GM15510 (cell line): ENCODE measurements around the gene ASCC3.

Experiments
- POLR2A ChIP-seq: IDR thresholded peaks from 3 replicates; pipeline ENCODE4 v1.6.1; 2011; ENCODE audit warnings: borderline replicate concordance; ENCODE audit not compliant: insufficient read length; ENCODE audit errors: extremely low read depth

The ASCC3 gene

GRCh38 chr6:100506651-100507050, 374.5 kb downstream of the ASCC3 start:
- TF ChIP-seq POLR2A, result no peak

DNA sequence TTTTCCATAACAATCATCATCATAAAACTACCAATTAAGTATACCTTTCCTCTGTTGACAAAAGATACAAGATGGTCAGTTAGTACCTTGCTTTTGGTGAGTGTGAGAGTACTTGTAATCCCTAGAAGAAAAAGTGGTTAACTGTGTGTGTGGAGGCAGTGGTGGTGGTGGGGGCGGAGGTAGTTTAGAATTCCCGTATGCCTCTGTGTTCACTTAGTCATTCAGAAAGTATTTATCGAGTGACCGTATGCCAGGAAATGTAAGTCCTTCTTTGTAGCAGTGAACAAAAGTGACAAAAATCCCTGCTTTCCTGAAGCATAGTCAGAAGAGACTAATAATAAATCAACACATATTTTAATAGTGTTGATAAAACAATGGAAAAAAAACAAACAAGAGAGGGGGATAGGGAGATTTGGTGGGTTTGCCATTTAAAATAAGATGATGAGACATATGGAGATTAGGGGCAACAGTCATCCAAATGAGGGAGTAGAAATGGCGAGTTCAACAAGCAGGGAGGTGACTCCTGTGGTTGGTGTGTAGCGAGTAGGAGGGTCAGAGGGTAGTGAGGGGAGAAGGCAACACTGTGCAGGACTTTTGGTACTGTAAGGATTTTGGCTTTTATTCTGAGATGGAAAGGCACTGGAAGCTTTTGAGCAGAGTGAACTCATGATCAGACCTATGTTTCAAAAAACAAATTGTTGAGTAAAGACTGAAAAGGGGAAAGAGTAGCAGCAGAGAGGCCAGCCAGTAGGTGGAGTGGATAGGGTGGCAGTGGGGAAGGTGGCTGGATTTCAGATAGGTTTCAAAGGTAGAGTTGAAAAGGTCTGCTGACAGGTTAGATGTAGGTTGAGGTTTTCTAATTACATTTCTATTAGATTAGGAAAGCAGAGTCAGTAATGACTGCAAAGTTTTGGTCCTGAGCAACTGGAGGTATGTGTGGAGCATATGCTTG, 376.1 kb downstream of the ASCC3 start:
- TF ChIP-seq POLR2A, result no peak

GRCh38 chr6:100503043-100503705, 378.0 kb downstream of the ASCC3 start:
- no peak for TF ChIP-seq POLR2A

DNA sequence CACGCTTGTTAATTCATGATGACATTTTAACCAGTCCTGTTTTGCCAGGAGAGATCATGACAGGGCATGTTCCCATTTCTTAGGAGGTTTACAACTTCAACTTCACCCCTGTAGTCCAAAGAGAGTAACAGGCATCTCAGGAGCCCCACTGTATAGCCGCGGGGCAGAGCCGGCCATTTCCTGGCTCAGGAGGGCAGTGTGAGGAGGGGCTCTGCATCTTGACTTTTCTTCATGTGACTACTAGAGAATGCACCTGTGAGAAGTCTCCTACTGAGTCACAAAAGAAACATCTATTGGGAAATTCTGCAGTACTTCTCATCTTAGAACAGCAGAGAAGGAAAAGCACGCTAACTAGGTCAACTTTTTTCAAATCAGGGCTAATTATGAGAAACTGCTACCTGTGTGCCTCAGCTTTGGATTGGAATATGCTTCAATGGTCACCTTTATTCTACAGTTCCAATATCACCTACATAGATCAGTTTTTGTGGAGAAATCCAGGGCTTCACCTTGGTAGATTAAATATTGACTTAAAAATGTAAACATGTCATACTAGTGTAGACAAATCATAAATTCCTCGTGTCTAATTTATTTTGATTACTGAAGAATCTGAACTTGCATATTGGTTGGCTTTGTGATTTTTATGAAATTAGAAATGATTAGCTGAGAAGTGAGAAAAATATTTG, 387.8 kb downstream of the ASCC3 start:
- TF ChIP-seq POLR2A, result no peak

- TF ChIP-seq POLR2A, result no peak
Measured at GRCh38 chr6:100491952-100492670, 389.0 kb downstream of the ASCC3 start.

DNA sequence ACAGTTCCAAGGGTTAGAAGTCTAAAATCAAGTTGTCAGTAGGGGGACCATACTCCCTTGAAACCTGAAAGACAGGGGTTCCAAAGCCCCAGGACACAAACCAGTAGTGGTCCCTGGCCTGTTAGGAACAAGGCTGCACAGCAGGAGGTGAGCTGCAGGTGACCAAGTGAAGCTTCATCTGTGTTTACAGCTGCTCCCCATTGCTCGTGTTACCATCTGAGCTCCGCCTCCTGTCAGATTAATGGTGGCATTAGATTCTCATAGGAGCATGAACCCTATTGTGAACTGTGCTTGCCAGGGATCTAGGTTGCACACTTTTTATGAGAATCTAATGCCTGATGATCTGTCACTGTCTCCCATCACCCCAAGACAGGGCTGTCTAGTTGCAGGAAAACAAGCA, 391.1 kb downstream of the ASCC3 start:
- no peak for TF ChIP-seq POLR2A

DNA sequence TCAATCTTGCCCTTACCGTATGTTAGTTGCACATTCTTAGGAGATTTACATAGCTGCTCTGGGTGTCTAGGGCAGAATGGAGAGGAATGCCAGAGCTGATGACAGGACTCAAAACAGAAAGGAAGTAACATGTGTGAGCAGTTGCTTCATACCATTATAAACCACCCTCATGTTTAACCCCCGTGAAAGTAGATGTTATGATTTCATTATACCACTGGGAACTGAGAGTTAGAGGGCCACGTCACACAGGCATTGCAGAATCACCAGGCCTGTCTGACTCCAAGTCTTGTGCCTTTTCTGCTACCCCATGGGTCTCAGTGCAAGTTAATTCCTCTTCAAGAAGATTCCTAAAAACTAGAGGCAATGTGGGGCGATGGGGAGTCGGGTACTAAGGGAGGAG, 392.9 kb downstream of the ASCC3 start:
- no peak for TF ChIP-seq POLR2A

DNA sequence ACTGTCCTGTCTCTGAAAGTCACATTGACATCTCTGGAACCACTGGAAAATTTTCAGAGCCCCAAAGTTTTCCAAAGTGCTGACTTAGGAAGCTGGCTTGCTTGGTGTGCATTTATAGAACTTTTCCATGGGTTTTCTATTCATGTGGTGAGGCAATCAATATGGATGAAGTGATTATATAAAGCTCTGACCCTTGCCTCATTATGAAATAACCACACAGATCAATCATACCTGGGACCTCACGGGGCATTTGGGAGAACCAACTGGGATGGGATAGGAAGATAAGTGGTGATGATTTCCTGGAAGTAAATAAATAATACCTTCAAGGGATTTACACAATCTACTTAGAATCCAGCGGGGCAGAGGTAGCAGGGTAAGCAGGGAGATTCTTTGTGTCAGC, 393.5 kb downstream of the ASCC3 start:
- no peak for TF ChIP-seq POLR2A

- TF ChIP-seq POLR2A, result no peak
Measured at GRCh38 chr6:100485268-100485667, 395.9 kb downstream of the ASCC3 start.

DNA sequence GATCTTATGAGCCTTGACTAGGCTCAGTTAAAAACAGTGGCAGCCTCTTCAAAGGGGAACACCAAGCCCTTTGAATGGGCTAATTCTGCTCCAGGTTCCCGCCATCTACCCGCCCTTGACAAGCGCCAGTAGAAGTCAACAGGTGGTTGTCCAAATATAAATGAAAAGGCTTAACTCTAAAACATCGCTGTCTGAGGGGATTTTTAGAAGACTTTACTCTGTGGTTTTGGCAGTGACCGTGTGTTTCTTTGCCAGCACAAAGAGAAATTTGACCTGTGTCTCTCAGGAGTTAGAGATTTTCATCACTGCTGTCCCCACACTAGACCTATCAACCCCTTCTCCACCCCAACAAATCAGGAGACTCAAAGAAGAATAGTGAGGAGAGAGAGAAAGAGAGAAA, 396.7 kb downstream of the ASCC3 start:
- TF ChIP-seq POLR2A, result no peak

DNA sequence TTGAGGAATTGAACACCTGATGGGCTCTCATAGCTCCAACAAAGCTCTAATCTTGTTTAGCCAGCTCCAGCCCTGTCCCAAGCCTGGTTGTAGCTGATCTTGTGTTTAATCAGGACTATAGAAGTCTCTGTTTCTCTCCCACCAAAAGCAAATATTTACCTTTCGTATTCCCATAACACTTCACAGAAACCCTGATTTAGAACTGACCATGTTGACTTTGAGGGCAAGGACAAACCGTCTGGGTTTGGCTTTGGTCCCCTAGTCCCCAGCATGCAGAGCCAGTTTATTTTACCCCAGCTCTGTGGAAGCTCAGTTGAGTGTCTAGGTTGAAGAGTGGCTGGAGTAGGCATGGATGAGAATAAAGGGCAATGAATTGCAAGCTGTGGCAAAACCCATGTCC, 398.4 kb downstream of the ASCC3 start:
- no peak for TF ChIP-seq POLR2A

- no peak for TF ChIP-seq POLR2A
Measured at GRCh38 chr6:100479179-100480035, 401.7 kb downstream of the ASCC3 start.

GRCh38 chr6:100475554-100476320, 405.4 kb downstream of the ASCC3 start:
- TF ChIP-seq POLR2A, result no peak
